ENCODE measurements around the gene RPS21.

Gene RPS21

DNA sequence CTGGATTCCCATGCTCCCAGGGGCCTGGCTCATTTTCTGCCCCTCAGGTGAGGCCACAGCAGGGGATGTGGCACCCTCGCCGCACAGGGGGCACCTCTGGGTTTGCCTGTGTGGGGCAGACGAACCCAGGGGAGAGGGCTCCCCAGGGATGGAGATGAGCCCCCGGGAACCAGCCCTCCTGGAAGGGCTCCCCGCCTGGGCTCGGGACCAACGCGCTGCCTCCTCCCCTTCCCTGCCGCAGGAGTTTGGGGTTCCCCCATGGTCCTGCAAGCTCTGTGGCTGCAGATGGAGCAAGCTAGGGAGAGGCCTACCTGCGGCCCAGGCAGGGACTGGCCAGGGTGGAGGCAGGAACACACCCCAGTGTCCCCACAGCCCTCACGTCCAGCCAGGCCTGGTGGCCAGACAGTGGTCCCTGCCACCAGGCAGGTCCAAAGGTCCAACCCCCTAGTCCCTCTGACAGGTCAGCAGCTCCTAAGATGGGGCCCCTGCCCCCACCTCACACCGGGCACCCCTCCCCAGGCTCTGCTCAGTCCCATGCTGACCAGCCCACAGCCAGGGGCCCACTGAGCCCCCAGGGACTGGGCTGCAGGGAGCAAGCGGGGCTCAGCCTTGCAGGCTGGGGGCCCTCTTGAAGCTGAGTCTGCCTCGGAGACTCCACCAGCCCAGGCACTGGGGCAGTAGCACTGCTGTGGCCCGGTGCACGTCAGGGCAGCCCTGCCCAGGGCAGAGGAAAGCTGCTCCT lies 33.4 kb upstream of the RPS21 start:
- no peak for DNase-seq (ENCODE audit: low read depth)
- peak overlapping the region; percentile 58 for H3K4me3 ChIP-seq (ENCODE audit: low read depth, low read length)
- TF ChIP-seq CTCF (IDR thresholded peaks at IDR 0.05; ENCODE audit: control insufficient read depth, extremely low read depth, insufficient read depth): no peak

DNA sequence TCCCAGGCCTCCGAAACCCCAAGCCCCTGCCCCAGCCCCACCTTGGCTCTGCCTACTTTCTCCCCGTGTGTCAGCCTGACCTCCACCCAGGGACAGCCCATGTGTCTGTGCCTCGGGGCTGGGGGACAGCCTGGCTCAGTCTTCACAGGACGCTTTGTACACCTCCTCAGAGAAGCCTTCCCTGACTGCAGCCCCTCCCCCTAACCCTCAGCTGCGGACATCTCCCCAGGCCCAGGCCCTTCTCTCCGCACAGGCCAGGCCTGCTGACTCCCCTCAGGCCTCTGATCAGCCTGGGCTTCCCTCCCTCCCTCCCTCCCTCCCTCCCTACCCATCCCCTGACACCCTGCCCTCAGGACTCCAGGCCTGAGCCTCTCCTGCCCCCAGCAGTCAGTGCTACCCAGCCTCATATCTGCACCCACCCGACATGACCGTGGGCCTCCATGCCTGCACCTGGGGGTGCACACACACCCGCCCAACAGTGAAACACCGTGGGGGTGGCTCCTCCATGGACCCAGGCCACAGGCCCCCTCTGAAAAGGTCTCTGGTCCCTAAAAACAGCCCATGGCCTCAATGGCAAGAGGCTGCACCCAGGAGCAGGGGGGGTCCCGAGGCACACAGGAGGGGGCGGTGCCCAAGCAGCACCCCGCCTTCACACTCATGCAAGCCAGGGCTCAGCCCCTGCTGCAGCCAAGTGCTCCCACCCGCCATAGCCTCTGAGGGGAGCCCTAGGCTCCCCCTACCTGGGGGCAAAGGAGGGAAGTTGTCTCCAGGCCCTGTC lies 32.7 kb upstream of the RPS21 start:
- TF ChIP-seq CTCF (IDR thresholded peaks at IDR 0.05; ENCODE audit: control insufficient read depth, extremely low read depth, insufficient read depth): no peak
- no peak for DNase-seq (ENCODE audit: low read depth)
- H3K4me3 ChIP-seq (ENCODE audit: low read depth, low read length): peak overlapping the region; percentile 58

DNA sequence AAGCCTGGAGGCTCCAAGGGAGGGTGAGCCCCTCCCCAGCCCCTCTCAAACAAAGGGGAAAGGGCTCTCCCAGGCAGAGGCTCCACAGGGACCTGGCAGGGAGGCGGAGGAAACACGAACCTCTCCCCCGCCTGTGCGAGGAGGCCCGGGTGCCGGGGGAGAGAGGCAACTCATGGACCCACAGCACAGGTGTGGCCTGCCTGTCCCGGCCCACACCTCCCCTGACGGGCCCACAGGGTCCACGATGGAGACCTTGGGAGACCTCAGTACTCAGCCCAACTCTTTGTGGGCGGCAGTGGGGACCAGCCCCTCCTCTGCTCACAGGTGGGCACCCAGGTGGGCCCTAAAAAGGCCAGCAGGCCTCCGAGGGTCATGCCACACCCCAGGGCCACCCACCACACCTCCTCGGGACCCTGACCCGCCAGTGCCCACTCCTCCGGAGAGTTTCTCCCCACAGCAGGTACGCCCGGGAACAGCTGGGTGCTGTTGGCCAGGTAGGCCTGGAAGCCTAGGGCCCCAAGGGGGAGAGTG lies 32.0 kb upstream of the RPS21 start:
- H3K4me3 ChIP-seq (ENCODE audit: low read depth, low read length): peak overlapping the region; percentile 5; the same call in 1 of the 2 replicates
- no peak for DNase-seq (ENCODE audit: low read depth)
- no peak for TF ChIP-seq CTCF (IDR thresholded peaks at IDR 0.05; ENCODE audit: control insufficient read depth, extremely low read depth, insufficient read depth)

- no peak for TF ChIP-seq CTCF (IDR thresholded peaks at IDR 0.05; ENCODE audit: control insufficient read depth, extremely low read depth, insufficient read depth)
- 0 out of 2 replicates have a peak overlapping the region, but pooled peaks have one; percentile 0 for H3K4me3 ChIP-seq (ENCODE audit: low read depth, low read length)
- DNase-seq (ENCODE audit: low read depth): no peak
These were observed 31.4 kb upstream of the RPS21 start for GRCh38 chr20:62355516-62355877.

GRCh38 chr20:62355878-62356588 lies 30.9 kb upstream of the RPS21 start:
- no peak overlapping the region for H3K4me3 ChIP-seq (ENCODE audit: low read depth, low read length)

More at GRCh38 chr20:62355878-62356588, 30.9 kb upstream of the RPS21 start:
- DNase-seq (ENCODE audit: low read depth): no peak
- no peak for TF ChIP-seq CTCF (IDR thresholded peaks at IDR 0.05; ENCODE audit: control insufficient read depth, extremely low read depth, insufficient read depth)
